Keratinocyte (primary cell): ENCODE data around the gene KLF11. TPM values are rescaled to one million over a fixed set of nuclear protein-coding genes. Genes with fewer than 3 reads are reported as not detected.

ENCODE experiments used
- DNase-seq: peaks from one replicate; pipeline ENCODE4 v3.0.0-alpha.2; 2011; ENCODE audit warnings: low read depth, missing footprints, low spot score
- FAIRE-seq: peaks from 2 replicates; lab custom pipeline; 2011; peaks lifted over from hg19 to GRCh38; lab: Jason Lieb, UNC
- H2AFZ ChIP-seq: 2 replicates; pipeline ENCODE4 v1.6.0; 2012; ENCODE audit warnings: low read length, control low read depth, inconsistent platforms; ENCODE audit not compliant: control insufficient read depth
- H3K27ac ChIP-seq: 2 replicates; pipeline ENCODE4 v1.5.1; 2011; ENCODE audit warnings: low read length; ENCODE audit not compliant: control insufficient read depth, insufficient read depth
- H3K27me3 ChIP-seq: 3 replicates; pipeline ENCODE4 v1.6.0; 2011; ENCODE audit warnings: low read length; ENCODE audit not compliant: control insufficient read depth, insufficient read depth; ENCODE audit errors: extremely low read depth
- H3K36me3 ChIP-seq, 2 experiments: 2 replicates in 1 of 2; 3 replicates in 1 of 2; pipeline ENCODE4 v1.5.1; 2011; ENCODE audit warnings: low read length in 2 of 2, mild to moderate bottlenecking in 1 of 2; ENCODE audit not compliant: control insufficient read depth in 2 of 2, insufficient read depth in 2 of 2; ENCODE audit errors: extremely low read depth in 1 of 2
- H3K4me1 ChIP-seq: 3 replicates; pipeline ENCODE4 v1.5.1; 2011; ENCODE audit warnings: low read length; ENCODE audit not compliant: control insufficient read depth, insufficient read depth; ENCODE audit errors: extremely low read depth
- H3K4me2 ChIP-seq: 3 replicates; pipeline ENCODE4 v1.6.0; 2011; ENCODE audit warnings: low read depth, low read length; ENCODE audit not compliant: control insufficient read depth, insufficient read depth; ENCODE audit errors: extremely low read depth
- H3K4me3 ChIP-seq, 3 experiments: fragments of 200-600 bp in 1 of 3; sonication (generic) in 1 of 3; 2 replicates in 2 of 3; 3 replicates in 1 of 3; pipeline ENCODE4 v1.5.1; 2011 to 2016; ENCODE audit warnings: low read length in 3 of 3, mild to moderate bottlenecking in 3 of 3, control low read depth in 2 of 3, inconsistent platforms in 1 of 3, low read depth in 1 of 3, mixed read lengths in 1 of 3, mixed run types in 1 of 3, moderate library complexity in 1 of 3; ENCODE audit not compliant: control insufficient read depth in 2 of 3, insufficient read depth in 2 of 3; ENCODE audit errors: extremely low read depth in 1 of 3
- H3K79me2 ChIP-seq: 2 replicates; pipeline ENCODE4 v1.6.0; 2012; ENCODE audit warnings: low read length; ENCODE audit not compliant: control insufficient read depth, insufficient read depth
- H3K9ac ChIP-seq: 3 replicates; pipeline ENCODE4 v1.6.0; 2011; ENCODE audit warnings: low read length; ENCODE audit not compliant: control insufficient read depth, insufficient read depth; ENCODE audit errors: extremely low read depth
- H3K9me1 ChIP-seq: 3 replicates; pipeline ENCODE4 v1.6.0; 2011; ENCODE audit warnings: low read length; ENCODE audit not compliant: control insufficient read depth, insufficient read depth; ENCODE audit errors: extremely low read depth
- H3K9me3 ChIP-seq: 2 replicates; pipeline ENCODE4 v1.5.1; 2012; ENCODE audit warnings: low read depth, low read length; ENCODE audit not compliant: control insufficient read depth
- H4K20me1 ChIP-seq: 3 replicates; pipeline ENCODE4 v1.6.0; 2011; ENCODE audit warnings: low read length; ENCODE audit not compliant: control insufficient read depth, insufficient read depth; ENCODE audit errors: extremely low read depth
- CTCF ChIP-seq, 3 experiments: IDR thresholded peaks in 1 of 3; conservative IDR thresholded peaks in 1 of 3; optimal IDR thresholded peaks in 1 of 3; 2 replicates in 2 of 3; 3 replicates in 1 of 3; pipeline versions ENCODE3 to v1.5.1; 2011; ENCODE audit warnings: low read length in 3 of 3, mild to moderate bottlenecking in 3 of 3, moderate library complexity in 2 of 3, control low read depth in 1 of 3, inconsistent platforms in 1 of 3; ENCODE audit not compliant: insufficient read depth in 2 of 3; ENCODE audit errors: extremely low read depth in 1 of 3
- EZH2 ChIP-seq: IDR thresholded peaks from one replicate; pipeline ENCODE4 v1.6.1; 2012; ENCODE audit warnings: inconsistent platforms, mild to moderate bottlenecking, low read length, moderate library complexity
- dilution Hi-C: fragments of 300-500 bp; cut with MboI; formaldehyde crosslinking; loops from one replicate; pipeline ENCODE4 v1.7.0; 2020; ENCODE audit warnings: low sequenced_read_pairs; ENCODE audit not compliant: extremely low pct_ligation_motif_present
- polyA plus RNA-seq, 5 experiments: library from polyadenylated mRNA; depleted of rRNA in 3 of 5; stranded (reverse) in 3 of 5; stranded (forward) in 1 of 5; unstranded in 1 of 5; fragments of >200 nt; gene quantifications; 1 replicate in 1 of 5; 2 replicates in 3 of 5; 3 replicates in 1 of 5; pipeline versions ENCODE4 v1.2.1 to v1.2.3, GENCODE V29; 2011 to 2012; ENCODE audit warnings: missing spikeins in 2 of 5, low read depth in 1 of 5, low replicate concordance in 1 of 5

The KLF11 gene
- polyA plus RNA-seq, 1 donor (not counting 4 experiments of a cell fraction or from before 2014, with no cell fraction given) = 7.0 TPM

GRCh38 chr2:10067881-10068280 is 24.5 kb downstream of the KLF11 start:
- H3K36me3 ChIP-seq = no peaks in the 10 kb centered on the region
- H3K27me3 ChIP-seq = peaks cover 3% of the 10 kb centered on the region
- H3K9me3 ChIP-seq = no peaks in the 10 kb centered on the region
- FAIRE-seq = no peak
- H3K4me2 ChIP-seq = no peak overlapping the region
- TF ChIP-seq CTCF (optimal IDR thresholded peaks at IDR 0.05 in 1 of 3, IDR thresholded peaks at IDR 0.05 in 1 of 3, conservative IDR thresholded peaks at IDR 0.05 in 1 of 3; ENCODE audit: extremely low read depth in 1 of 3, insufficient read depth in 2 of 3, low read length in 3 of 3) = no peak
- TF ChIP-seq EZH2 = no peak
- H3K79me2 ChIP-seq = no peaks in the 10 kb centered on the region
- DNase-seq = no peak
- H3K27ac ChIP-seq = no peak overlapping the region
- H4K20me1 ChIP-seq = no peaks in the 10 kb centered on the region
- no peaks in the 10 kb centered on the region for H3K9me1 ChIP-seq
- H2AFZ ChIP-seq = no peak overlapping the region
- dilution Hi-C loops = no loop called here
- no peaks in the 10 kb centered on the region for H3K4me1 ChIP-seq
- H3K9ac ChIP-seq = no peak overlapping the region
- no peak overlapping the region for H3K4me3 ChIP-seq

- H3K9ac ChIP-seq = no peak overlapping the region
- no peak overlapping the region for H3K4me2 ChIP-seq
- no peaks in the 10 kb centered on the region for H3K9me3 ChIP-seq
- dilution Hi-C loops = no loop called here
- no peaks in the 10 kb centered on the region for H3K79me2 ChIP-seq
- no peaks in the 10 kb centered on the region for H4K20me1 ChIP-seq
- no peaks in the 10 kb centered on the region for H3K36me3 ChIP-seq
- no peaks in the 10 kb centered on the region for H3K9me1 ChIP-seq
- H3K27ac ChIP-seq = no peak overlapping the region
- no peak for TF ChIP-seq EZH2
- TF ChIP-seq CTCF (optimal IDR thresholded peaks at IDR 0.05 in 1 of 3, IDR thresholded peaks at IDR 0.05 in 1 of 3, conservative IDR thresholded peaks at IDR 0.05 in 1 of 3; ENCODE audit: extremely low read depth in 1 of 3, insufficient read depth in 2 of 3, low read length in 3 of 3) = no peak
- no peak overlapping the region for H2AFZ ChIP-seq
- no peak overlapping the region for H3K4me3 ChIP-seq
- DNase-seq = no peak
- H3K4me1 ChIP-seq = no peaks in the 10 kb centered on the region
- H3K27me3 ChIP-seq = peaks cover 15% of the 10 kb centered on the region
- FAIRE-seq = no peak
Measured at GRCh38 chr2:10071176-10071575, 27.8 kb downstream of the KLF11 start.
